Trophoblast cell (in vitro differentiated cells and primary cell): ENCODE measurements around the gene SYT15.
"Not testable (repeated sequence)": the region's sequence is repeated elsewhere in the genome, so short reads cannot be mapped to it uniquely, and the experiment has no call there.

Experiments used
- DNase-seq, 2 donors: peaks; one replicate each; pipeline ENCODE4 v3.0.0-alpha.2; 2016
- H2AFZ ChIP-seq: 2 replicates; pipeline ENCODE4 v1.6.1; 2013; ENCODE audit warnings: low read length, moderate library complexity, mild to moderate bottlenecking; ENCODE audit not compliant: insufficient read depth, poor library complexity
- H2AK5ac ChIP-seq: 2 replicates; pipeline ENCODE4 v1.6.1; 2013; ENCODE audit warnings: mild to moderate bottlenecking, low read length
- H2BK120ac ChIP-seq: 2 replicates; pipeline ENCODE4 v1.6.1; 2013; ENCODE audit warnings: low read length, mild to moderate bottlenecking, moderate library complexity; ENCODE audit not compliant: insufficient read depth, poor library complexity
- H2BK12ac ChIP-seq: 2 replicates; pipeline ENCODE4 v1.6.1; 2013; ENCODE audit warnings: mild to moderate bottlenecking, low read length, moderate library complexity
- H2BK5ac ChIP-seq: 2 replicates; pipeline ENCODE4 v1.6.1; 2013; ENCODE audit warnings: low read length, low read depth, moderate library complexity, mild to moderate bottlenecking; ENCODE audit not compliant: poor library complexity
- H3K14ac ChIP-seq: 2 replicates; pipeline ENCODE4 v1.6.1; 2013; ENCODE audit warnings: mild to moderate bottlenecking, low read length
- H3K18ac ChIP-seq: 2 replicates; pipeline ENCODE4 v1.6.1; 2013; ENCODE audit warnings: mild to moderate bottlenecking, low read length
- H3K23ac ChIP-seq: 2 replicates; pipeline ENCODE4 v1.6.1; 2013; ENCODE audit warnings: low read length
- H3K27ac ChIP-seq: 2 replicates; pipeline ENCODE4 v1.5.1; 2013; ENCODE audit warnings: low read depth, mild to moderate bottlenecking, inconsistent platforms, low read length, moderate library complexity
- H3K27me3 ChIP-seq: 2 replicates; pipeline ENCODE4 v1.6.1; 2013; ENCODE audit warnings: inconsistent platforms, mild to moderate bottlenecking, low read length, moderate library complexity; ENCODE audit not compliant: insufficient read depth
- H3K36me3 ChIP-seq, 2 experiments: 1 replicate in 1 of 2; 2 replicates in 1 of 2; pipeline ENCODE4 v1.6.1; 2013; ENCODE audit warnings: low read length in 2 of 2, mild to moderate bottlenecking in 2 of 2, moderate library complexity in 1 of 2; ENCODE audit not compliant: insufficient read depth in 2 of 2, control insufficient read depth in 1 of 2
- H3K4ac ChIP-seq: 2 replicates; pipeline ENCODE4 v1.6.1; 2013; ENCODE audit warnings: low read depth, mild to moderate bottlenecking, low read length, moderate library complexity
- H3K4me1 ChIP-seq, 2 experiments: 1 replicate in 1 of 2; 2 replicates in 1 of 2; pipeline ENCODE4 v1.6.1; 2013; ENCODE audit warnings: low read length in 2 of 2, mild to moderate bottlenecking in 2 of 2, moderate library complexity in 1 of 2; ENCODE audit not compliant: insufficient read depth in 2 of 2, control insufficient read depth in 1 of 2
- H3K4me2 ChIP-seq: 2 replicates; pipeline ENCODE4 v1.6.1; 2013; ENCODE audit warnings: inconsistent platforms, mild to moderate bottlenecking, low read length, moderate library complexity
- H3K4me3 ChIP-seq: 2 replicates; pipeline ENCODE4 v1.5.1; 2013; ENCODE audit warnings: mild to moderate bottlenecking, low read depth, low read length, inconsistent platforms
- H3K79me1 ChIP-seq: one replicate; pipeline ENCODE4 v1.6.1; 2013; ENCODE audit warnings: low read length
- H3K79me2 ChIP-seq: 2 replicates; pipeline ENCODE4 v1.6.1; 2013; ENCODE audit warnings: low read length, mild to moderate bottlenecking; ENCODE audit not compliant: control insufficient read depth, insufficient read depth, poor library complexity
- H3K9ac ChIP-seq: 2 replicates; pipeline ENCODE4 v1.6.1; 2013; ENCODE audit warnings: mild to moderate bottlenecking, low read length
- H3K9me3 ChIP-seq: 2 replicates; pipeline ENCODE4 v1.6.1; 2013; ENCODE audit warnings: low read depth, mild to moderate bottlenecking, control low read depth, inconsistent platforms, low read length; ENCODE audit not compliant: insufficient read depth
- H4K12ac ChIP-seq: 2 replicates; pipeline ENCODE4 v1.6.1; 2013; ENCODE audit warnings: low read depth, mild to moderate bottlenecking, low read length, moderate library complexity
- H4K8ac ChIP-seq: 2 replicates; pipeline ENCODE4 v1.6.1; 2013; ENCODE audit warnings: low read depth, mild to moderate bottlenecking, low read length, moderate library complexity
- H4K91ac ChIP-seq: one replicate; pipeline ENCODE4 v1.6.1; 2013; ENCODE audit warnings: low read depth, mild to moderate bottlenecking, low read length, moderate library complexity
- WGBS: extraction: QIAGEN DNeasy Blood & Tissue Kit; methylation state at CpG from one replicate; pipeline ENCODE4 v1.1.7; 2013; ENCODE audit warnings: missing lambda C conversion rate; ENCODE audit not compliant: insufficient read length, insufficient coverage; ENCODE audit errors: extremely low coverage; 5-methylcytosine and 5-hydroxymethylcytosine counted together

Gene SYT15

DNA sequence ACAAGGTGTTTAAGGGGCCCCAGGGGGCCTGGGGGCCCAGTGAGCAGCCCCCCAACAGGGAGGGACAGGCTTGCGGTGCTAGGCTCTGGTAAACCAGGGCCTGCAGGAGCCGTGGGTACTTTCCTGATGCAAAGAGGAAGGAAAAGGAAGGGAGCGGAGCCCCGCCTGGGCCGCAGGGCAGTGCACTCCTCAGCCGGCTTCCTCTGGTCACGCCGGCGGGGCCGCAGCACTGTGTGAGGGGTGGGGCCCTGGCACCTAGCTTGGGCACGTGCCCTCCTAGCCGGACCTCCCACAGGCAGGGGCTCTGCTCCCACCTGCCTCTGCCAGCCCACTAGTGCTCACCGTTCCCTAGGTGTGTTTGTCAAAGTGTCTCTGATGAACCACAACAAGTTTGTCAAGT, 6.3 kb downstream of the SYT15 start:
- H3K4ac ChIP-seq, H3K18ac ChIP-seq, H2BK12ac ChIP-seq, H3K36me3 ChIP-seq, H3K14ac ChIP-seq, H3K27ac ChIP-seq, H4K12ac ChIP-seq, H2BK120ac ChIP-seq, H4K8ac ChIP-seq, H3K79me2 ChIP-seq, H2BK5ac ChIP-seq, H3K9me3 ChIP-seq, H4K91ac ChIP-seq, DNase-seq, H3K4me2 ChIP-seq, H3K23ac ChIP-seq, H3K27me3 ChIP-seq, H2AFZ ChIP-seq, H3K4me3 ChIP-seq, H3K4me1 ChIP-seq, H3K9ac ChIP-seq, H3K79me1 ChIP-seq, H2AK5ac ChIP-seq: not testable (repeated sequence)
- WGBS, result no CpG with 5 or more reads among the region's 13 CpGs

DNA sequence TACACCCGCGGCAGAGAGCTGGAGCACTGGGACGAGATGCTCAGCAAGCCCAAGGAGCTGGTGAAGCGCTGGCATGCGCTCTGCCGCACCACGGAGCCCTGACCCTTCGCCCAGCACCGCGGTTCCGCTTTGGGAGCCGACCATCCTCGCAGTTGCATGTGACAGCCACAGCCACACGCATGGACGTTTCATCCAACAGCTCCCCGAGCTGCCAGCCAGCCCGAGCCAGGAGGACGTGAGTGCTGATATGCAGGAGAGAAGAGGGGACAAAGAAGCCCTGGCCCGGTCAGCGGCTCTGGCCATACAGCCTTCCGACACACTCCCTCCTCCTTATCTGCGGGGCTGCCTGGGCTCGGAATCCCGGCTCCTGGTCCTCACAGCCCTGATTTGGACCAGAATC, 8.6 kb downstream of the SYT15 start:
- WGBS, result no CpG with 5 or more reads among the region's 24 CpGs
- not testable (repeated sequence) for H2AK5ac ChIP-seq

DNA sequence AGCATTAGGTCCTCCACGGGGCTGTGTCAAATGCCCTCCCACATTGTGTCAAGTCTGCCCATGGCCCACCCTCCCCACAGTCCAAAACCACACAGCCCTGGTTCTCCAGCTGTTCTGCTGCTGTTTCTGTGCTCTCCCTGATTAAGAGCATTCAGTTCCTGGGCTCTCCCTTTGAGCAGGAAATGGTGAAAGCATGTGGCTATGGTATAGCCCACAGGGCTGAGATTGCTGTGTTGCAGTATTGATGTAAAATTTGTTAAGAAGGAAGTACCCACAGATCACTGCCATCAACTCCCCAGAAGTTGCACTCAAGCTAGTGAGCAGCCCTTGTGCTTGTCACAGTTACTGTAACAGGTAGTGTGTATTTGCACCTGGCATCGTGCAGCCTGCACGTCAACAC, 9.3 kb downstream of the SYT15 start:
- no CpG with 5 or more reads among the region's 3 CpGs for WGBS
- H4K91ac ChIP-seq, H3K4me1 ChIP-seq, H3K9me3 ChIP-seq, H3K36me3 ChIP-seq, H3K23ac ChIP-seq, H2BK120ac ChIP-seq, H3K27ac ChIP-seq, H4K8ac ChIP-seq, H3K9ac ChIP-seq, H3K4ac ChIP-seq, H2AFZ ChIP-seq, H2AK5ac ChIP-seq, H2BK5ac ChIP-seq, H3K14ac ChIP-seq, H3K79me1 ChIP-seq, DNase-seq, H3K4me3 ChIP-seq, H3K79me2 ChIP-seq, H2BK12ac ChIP-seq, H3K18ac ChIP-seq, H3K4me2 ChIP-seq, H4K12ac ChIP-seq, H3K27me3 ChIP-seq: not testable (repeated sequence)

More for the DNA sequence above, 8.6 kb downstream of the SYT15 start:
- not testable (repeated sequence) for H2BK12ac ChIP-seq, H3K4me3 ChIP-seq, H4K91ac ChIP-seq, H3K9me3 ChIP-seq, H3K9ac ChIP-seq, H3K79me2 ChIP-seq, H3K4ac ChIP-seq, H4K8ac ChIP-seq, H2BK5ac ChIP-seq, DNase-seq, H3K36me3 ChIP-seq, H2BK120ac ChIP-seq, H3K23ac ChIP-seq, H3K4me2 ChIP-seq, H3K4me1 ChIP-seq, H3K27ac ChIP-seq, H3K18ac ChIP-seq, H2AFZ ChIP-seq, H3K27me3 ChIP-seq, H3K79me1 ChIP-seq, H4K12ac ChIP-seq, H3K14ac ChIP-seq

DNA sequence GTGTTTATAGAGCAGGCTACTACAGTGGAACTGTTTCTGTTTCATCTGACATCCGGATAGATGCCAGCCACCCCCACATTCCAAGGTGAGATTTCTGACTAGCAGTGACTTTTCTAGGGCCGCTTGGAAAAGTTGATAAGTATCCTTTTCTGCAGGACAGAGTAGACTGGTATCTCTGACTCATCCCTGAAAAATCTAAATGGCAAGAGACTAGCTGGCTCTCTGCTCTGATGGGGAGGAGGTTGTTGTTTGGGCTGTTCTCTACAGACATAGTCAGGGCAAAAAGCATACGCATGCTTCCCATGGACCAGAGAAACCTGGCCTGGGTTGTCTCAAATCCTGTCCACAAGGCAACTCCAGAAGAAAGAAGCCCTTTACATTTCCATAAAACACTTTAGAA, 10.7 kb downstream of the SYT15 start:
- H3K36me3 ChIP-seq, H3K9me3 ChIP-seq, H3K27me3 ChIP-seq, H2BK120ac ChIP-seq, H2BK5ac ChIP-seq, H3K79me1 ChIP-seq, H3K79me2 ChIP-seq, H4K91ac ChIP-seq, DNase-seq, H4K12ac ChIP-seq, H3K4me2 ChIP-seq, H3K23ac ChIP-seq, H3K18ac ChIP-seq, H3K14ac ChIP-seq, H3K9ac ChIP-seq, H3K4me1 ChIP-seq, H2BK12ac ChIP-seq, H4K8ac ChIP-seq, H2AFZ ChIP-seq, H2AK5ac ChIP-seq, H3K4ac ChIP-seq, H3K27ac ChIP-seq, H3K4me3 ChIP-seq: not testable (repeated sequence)
- no CpG with 5 or more reads among the region's 3 CpGs for WGBS
